Measurements from ENCODE around the gene BRD3. TPM values are rescaled to one million over a fixed set of nuclear protein-coding genes. Genes with fewer than 3 reads are reported as not detected.
A peak's percentile ranks its signal among the peaks of the same experiment; 100 is the strongest.

Gene BRD3
- total RNA-seq (2021; fragmentation: NEBNext Ultra II Directional; extraction: Animal tissue kit (Norgen Biotek cat#: 25700)) (82.7 and 87.8 TPM in 2 replicates), polyA plus RNA-seq (2011; rRNA removed) (31.0 and 38.4 TPM in 2 replicates), polyA minus RNA-seq (2011; rRNA and poly(A)+ RNA removed) (15.6 and 21.7 TPM in 2 replicates)
- 15.4 TPM for polyA plus RNA-seq (2011; cell fraction: cytosol; rRNA removed)
- 36.5 TPM for polyA plus RNA-seq (2011; cell fraction: nucleus; rRNA removed)
- 46.3 to 49.6 TPM (median 47.8 TPM) in 4 replicates for polyA plus RNA-seq (2012, experiment 1 of 2)
- 24.5 TPM for polyA plus RNA-seq (2012, experiment 2 of 2)
- 34.4 TPM for polyA plus RNA-seq (2013, experiment 1 of 2)
- polyA plus RNA-seq (2013, experiment 2 of 2): 34.5 TPM
- polyA minus RNA-seq (2011; cell fraction: cytosol; rRNA and poly(A)+ RNA removed): 51.7 TPM
- polyA minus RNA-seq (2011; cell fraction: nucleus; rRNA and poly(A)+ RNA removed): 35.8 TPM
- long read RNA-seq, experiment 1, full-length matches to known transcripts: 1 of 55 reads
- long read RNA-seq, experiment 1, partial matches to known transcripts: 5 of 55 reads
- long read RNA-seq, experiment 1, other reads (novel, unspliced or antisense): 49 of 55 reads
- long read RNA-seq, experiment 2, partial matches to known transcripts: 2 of 3 reads
- long read RNA-seq, experiment 2, other reads (novel, unspliced or antisense): 1 of 3 reads

DNA sequence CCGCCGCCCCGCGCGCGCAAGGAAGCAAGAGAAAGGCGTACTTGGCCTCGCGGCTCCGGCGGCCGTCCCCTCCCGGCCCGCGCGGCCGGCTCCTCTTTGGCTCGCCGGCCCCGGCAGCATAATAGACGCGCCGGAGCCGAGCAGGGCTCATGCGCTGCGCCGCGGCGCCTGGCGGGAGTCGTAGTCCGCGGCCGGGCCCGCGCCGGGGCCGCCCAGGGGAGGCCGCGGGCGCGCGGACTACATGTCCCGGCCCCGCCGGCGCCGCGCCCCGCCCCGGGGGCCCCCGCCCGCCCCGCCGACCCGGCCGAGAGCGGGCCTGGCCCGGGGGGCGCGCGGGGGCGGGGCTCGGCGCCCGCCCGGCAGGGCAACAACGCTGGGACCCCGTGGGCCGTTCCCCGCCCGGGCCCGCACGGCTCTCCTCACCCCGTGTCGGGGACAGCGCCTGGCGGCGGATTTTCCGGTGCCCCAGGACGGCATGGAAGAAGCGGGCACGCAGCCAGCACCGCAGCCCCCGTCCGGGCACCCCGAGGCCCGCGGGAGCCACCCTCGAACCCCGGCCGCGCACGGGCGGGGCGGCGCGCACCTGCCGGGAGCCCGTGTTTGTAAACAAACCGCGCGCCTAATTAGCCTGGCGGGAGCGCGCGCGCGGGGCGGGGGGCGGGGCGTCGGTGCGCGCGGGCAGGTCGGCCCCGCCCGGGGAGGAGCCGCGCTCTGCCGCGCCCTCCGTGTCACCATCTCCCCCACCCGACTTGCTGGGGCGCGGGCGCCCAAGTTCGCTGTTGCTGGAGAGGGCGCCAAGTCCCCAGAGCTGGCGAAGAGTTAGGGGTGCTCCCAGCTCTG lies at the start of gene BRD3:
BRD3 (minus strand) TSS at position 123 of the 840 bp plus-strand sequence. CDS start 14,549 bp downstream, outside the sequence.
- H3K4me3 ChIP-seq (ENCODE audit: extremely low read depth in 1 of 4, insufficient read depth in 2 of 4, low read depth in 3 of 4, low read length in 4 of 4): peak within 1 kb of the TSS; percentile 52 to 100 (median 92)
- FAIRE-seq: no peak
- peak within 1 kb of the TSS; percentile 69 for H3K4ac ChIP-seq (replicated peaks; ENCODE audit: insufficient read length, low read depth, low read length)
- no peak within 1 kb of the TSS for H2AK5ac ChIP-seq (ENCODE audit: low read depth, low read length)
- DNase-seq (ENCODE audit: low read depth in 1 of 2, low spot score in 2 of 2): peak; percentile 53 to 87
- ChIA-PET POLR2A (ENCODE audit: partially characterized antibody) (interaction anchor here (0.6 to 1.5 kb wide), 3 partner anchors 17 to 68 kb away, joined by 3 to 4 read pairs (median 3); partner anchors contain the start of gene WDR5), CTCF (ENCODE audit: partially characterized antibody) (interaction anchor here (1.4 kb wide), 1 partner anchor 95 kb away, joined by 3 read pairs; no protein-coding TSS in a partner anchor)
- H3K56ac ChIP-seq (replicated peaks; ENCODE audit: insufficient read length, low read depth, low read length): peak within 1 kb of the TSS; percentile 77
- peak within 1 kb of the TSS; percentile 71 for H4K5ac ChIP-seq (ENCODE audit: insufficient read length, low read depth, low read length)
- H3K9ac ChIP-seq (replicated peaks in 1 of 4; ENCODE audit: extremely low read depth in 1 of 4, low read depth in 3 of 4, low read length in 3 of 4): peak within 1 kb of the TSS; percentile 76 to 96 (median 88)
- peak within 1 kb of the TSS; percentile 60; the same call in 1 of the 2 replicates for H3K18ac ChIP-seq (ENCODE audit: extremely low read depth, low read length)
- H2BK15ac ChIP-seq (ENCODE audit: low read length): no peak within 1 kb of the TSS
- no peak within 1 kb of the TSS for H2BK20ac ChIP-seq (ENCODE audit: low read length)
- no peak within 1 kb of the TSS; the same call in 1 of the 2 replicates for H2AFZ ChIP-seq (ENCODE audit: low read length)
- 0 out of 2 replicates have a peak within 1 kb of the TSS, but pooled peaks have one; percentile 35 for H2BK5ac ChIP-seq (ENCODE audit: low read depth, low read length)
- peak within 1 kb of the TSS; percentile 88 for H4K91ac ChIP-seq (replicated peaks; ENCODE audit: insufficient read length, low read length)
- H4K20me1 ChIP-seq (replicated peaks in 1 of 2; ENCODE audit: control insufficient read depth in 1 of 2, insufficient read depth in 2 of 2, low read length in 2 of 2): peaks cover 23 to 28% of the 10 kb centered on the region in 2 experiments
- peaks cover 0 to 9% (median 7%) of the 10 kb centered on the region in 4 experiments; a peak in 5 of 7 replicates for H3K4me1 ChIP-seq (replicated peaks in 1 of 4; ENCODE audit: control insufficient read depth in 3 of 4, insufficient read depth in 4 of 4, low read length in 3 of 4)
- H3K4me2 ChIP-seq (ENCODE audit: insufficient read depth in 1 of 2, low read depth in 2 of 2, low read length in 2 of 2): peak within 1 kb of the TSS; percentile 87 to 88
- H3K79me1 ChIP-seq (ENCODE audit: low read depth, low read length): peaks cover 15% of the 10 kb centered on the region
- no peak within 1 kb of the TSS for H3K14ac ChIP-seq (ENCODE audit: insufficient read length)
- H2BK120ac ChIP-seq (replicated peaks; ENCODE audit: low read depth, low read length): peak within 1 kb of the TSS; percentile 54
- H2BK12ac ChIP-seq (ENCODE audit: low read depth, low read length): no peak within 1 kb of the TSS
- H3K23me2 ChIP-seq (ENCODE audit: low read depth, low read length): peaks cover 5% of the 10 kb centered on the region
- peaks cover 0 to 13% (median 10%) of the 10 kb centered on the region in 4 experiments; a peak in 3 of 7 replicates for H3K27me3 ChIP-seq (replicated peaks in 1 of 4; ENCODE audit: control insufficient read depth in 3 of 4, extremely low read depth in 1 of 4, insufficient read depth in 3 of 4, low read length in 3 of 4)
- H3K79me2 ChIP-seq (ENCODE audit: control insufficient read depth in 1 of 2, insufficient read depth in 2 of 2, low read length in 2 of 2): peaks cover 29 to 41% of the 10 kb centered on the region in 2 experiments
- H3K23ac ChIP-seq (ENCODE audit: insufficient read length): no peak within 1 kb of the TSS
- peak within 1 kb of the TSS; percentile 77 for H3K27ac ChIP-seq (ENCODE audit: low read depth, low read length)
- 0% methylated on average over 20 of the region's 131 CpGs; no CpG with 5 or more reads in 1 of the 2 experiments for WGBS, 2 experiments (ENCODE audit: extremely low coverage in 1 of 2, insufficient coverage in 1 of 2, insufficient read length in 1 of 2, insufficient replicate concordance in 2 of 2, low coverage in 1 of 2, low lambda C conversion rate in 2 of 2, missing lambda C conversion rate in 1 of 2)
- H3K36me3 ChIP-seq (ENCODE audit: control insufficient read depth in 2 of 4, insufficient read depth in 4 of 4, low read length in 3 of 4): no peaks in the 10 kb centered on the region; a peak in 1 of 8 replicates
- H4K8ac ChIP-seq (ENCODE audit: extremely low read depth, insufficient read depth, low read length): peak within 1 kb of the TSS; percentile 91; the same call in 1 of the 2 replicates
- H3K9me3 ChIP-seq (ENCODE audit: insufficient read depth in 2 of 2, low read depth in 1 of 2, low read length in 1 of 2): peaks cover 3 to 8% of the 10 kb centered on the region in 2 experiments; a peak in 2 of 4 replicates
